ENCODE data around the gene EIF3A.

EIF3A gene

DNA sequence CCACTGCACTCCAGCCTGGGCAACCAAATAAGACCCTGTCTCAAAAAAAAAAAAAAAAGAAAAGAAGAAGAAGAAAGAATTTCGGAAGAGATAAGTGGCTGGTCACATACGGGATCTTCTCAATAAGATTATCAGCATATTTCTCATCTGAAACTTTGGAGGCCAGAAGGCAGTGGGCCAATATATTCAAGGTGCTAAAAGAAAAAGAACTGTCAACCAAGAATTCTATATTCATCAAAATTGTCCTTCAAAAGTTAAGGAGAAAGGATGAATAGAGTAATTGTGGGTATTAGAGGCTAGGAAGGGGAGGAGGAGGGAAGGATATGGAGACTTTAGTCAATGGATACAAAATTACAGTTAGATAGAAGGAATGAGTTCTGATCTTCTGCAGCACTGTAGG, 95.0 kb downstream of the EIF3A start:
- no peaks in the 10 kb centered on the region for H3K4me1 ChIP-seq (ENCODE audit: control insufficient read depth, insufficient read depth, low read length, poor library complexity, severe bottlenecking)
- H3K36me3 ChIP-seq (ENCODE audit: control insufficient read depth, insufficient read depth, low read length): no peaks in the 10 kb centered on the region
- H3K9me3 ChIP-seq (ENCODE audit: control insufficient read depth, low read length): peaks cover 7% of the 10 kb centered on the region
- WGBS, 2 experiments (ENCODE audit: insufficient coverage in 2 of 2): no CpG with 5 or more reads among the region's 2 CpGs
- H3K27ac ChIP-seq (ENCODE audit: low read depth, low read length, severe bottlenecking): no peak overlapping the region
- no peak overlapping the region for H3K4me3 ChIP-seq (ENCODE audit: extremely low read depth, insufficient read depth, low read length, poor library complexity, severe bottlenecking)

Data from mesodermal cell (in vitro differentiated cells).